COR-L47 (cell line): Measurements from ENCODE around the gene PTBP1.

Source experiments
- DNase-seq: peaks from one replicate; lab custom pipeline; 2025; lab: John Stamatoyannopoulos, UW

PTBP1 gene

DNA sequence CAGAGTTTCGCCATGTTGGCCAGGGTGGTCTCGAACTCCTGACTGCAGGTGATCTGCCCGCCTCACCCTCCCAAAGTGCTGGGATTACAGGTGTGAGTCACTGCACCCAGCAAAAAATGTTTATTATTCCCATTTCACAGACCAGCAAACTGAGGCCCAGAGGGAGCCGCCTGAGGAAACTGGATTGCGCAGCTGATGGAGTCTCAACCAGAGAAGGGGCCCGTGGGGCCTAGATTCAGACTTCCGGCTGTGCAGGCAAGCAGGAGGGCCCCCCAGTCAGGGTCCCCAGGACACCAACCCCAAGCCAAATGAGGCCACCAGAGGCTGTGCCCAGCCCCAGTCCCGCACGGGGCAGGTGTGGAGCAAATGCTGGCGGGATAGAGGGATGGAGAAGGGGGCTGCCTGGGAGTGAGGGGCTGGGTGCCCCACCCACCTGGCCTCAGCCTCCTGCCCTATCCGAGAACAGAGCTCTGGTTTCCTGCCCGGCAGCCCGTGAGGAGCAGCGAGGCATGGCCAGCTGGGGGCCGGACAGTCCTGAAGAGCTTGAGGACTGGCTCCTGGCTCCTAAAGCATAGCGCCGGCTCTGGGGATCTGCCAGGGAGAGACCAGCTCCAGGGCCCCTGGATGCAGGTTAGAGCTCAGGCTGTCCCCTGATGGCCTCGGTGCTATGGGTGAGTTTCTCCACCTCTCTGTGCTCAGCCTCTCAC lies 24.4 kb upstream of the PTBP1 start:
- no peak for DNase-seq

DNA sequence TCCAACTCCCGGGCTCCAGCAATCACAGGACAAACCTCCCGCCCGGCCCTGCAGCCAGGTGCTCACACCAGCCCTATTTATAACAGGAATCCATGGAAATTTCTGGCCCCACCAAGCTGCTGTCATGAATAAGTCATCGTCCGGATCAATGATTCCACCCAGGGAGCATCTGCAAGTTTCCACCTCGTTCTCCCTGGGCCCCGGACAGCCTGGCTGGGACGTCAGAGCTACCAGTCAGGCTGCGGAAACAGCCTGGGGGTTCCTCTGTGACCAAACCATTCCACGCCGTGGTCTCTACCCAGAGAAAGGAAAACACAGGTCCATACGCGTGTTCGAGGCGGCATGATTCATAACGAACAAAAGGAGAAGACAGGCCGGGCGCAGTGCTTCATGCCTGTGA lies 20.7 kb upstream of the PTBP1 start:
- no peak for DNase-seq

DNA sequence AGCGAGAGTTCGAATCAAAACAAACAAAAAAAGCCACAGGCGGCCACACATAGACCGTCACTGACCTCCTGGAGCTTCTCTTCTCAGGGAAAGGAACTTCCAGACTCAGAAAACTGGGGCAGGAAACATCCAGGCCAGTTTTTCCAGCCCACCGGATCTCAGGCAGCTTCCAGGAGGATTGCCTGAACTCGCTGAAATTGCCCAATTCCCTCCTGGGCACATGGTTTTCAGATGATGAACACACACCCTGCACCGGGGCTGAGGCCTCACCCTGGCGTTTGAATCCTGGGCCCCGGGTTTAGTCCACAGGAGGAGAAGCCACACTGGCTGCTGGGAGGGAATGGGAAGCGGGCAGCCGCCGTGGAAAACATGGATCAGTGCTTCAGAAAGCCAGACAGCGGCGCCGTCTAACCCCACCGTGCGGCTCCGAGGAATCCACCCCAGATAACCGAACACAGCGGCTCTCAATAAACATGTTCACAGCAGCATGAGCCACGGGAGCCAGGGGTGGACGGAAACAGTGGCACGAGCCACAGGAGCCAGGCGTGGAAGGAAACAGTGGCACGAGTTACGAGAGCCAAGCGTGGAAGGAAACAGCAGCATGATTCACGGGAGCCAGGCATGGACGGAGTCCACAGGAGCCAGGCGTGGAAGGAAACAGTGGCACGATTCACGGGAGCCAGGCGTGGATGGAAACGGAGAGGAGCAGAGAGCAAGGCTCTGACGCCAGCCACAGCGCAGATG lies 18.2 kb upstream of the PTBP1 start:
- DNase-seq: no peak

DNA sequence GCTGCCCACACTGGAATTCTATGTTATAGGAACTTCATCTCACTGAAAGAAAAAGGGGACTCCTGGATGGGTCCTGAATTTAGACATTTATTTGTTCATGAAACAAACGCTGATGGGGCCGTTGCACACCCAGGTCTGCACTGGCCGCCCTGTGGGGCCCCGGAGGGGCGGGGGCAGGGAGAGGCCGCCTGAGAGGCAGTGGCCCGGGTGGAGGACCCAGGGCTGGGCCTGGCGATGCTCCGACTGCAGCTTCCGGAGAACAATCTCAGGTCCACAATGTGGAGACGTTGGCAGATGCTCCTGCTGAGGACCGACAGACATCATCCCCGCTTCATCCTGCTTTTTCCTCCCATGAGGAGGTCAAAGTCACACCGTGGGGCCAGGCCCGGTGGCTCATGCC lies 16.3 kb upstream of the PTBP1 start:
- DNase-seq: no peak

DNA sequence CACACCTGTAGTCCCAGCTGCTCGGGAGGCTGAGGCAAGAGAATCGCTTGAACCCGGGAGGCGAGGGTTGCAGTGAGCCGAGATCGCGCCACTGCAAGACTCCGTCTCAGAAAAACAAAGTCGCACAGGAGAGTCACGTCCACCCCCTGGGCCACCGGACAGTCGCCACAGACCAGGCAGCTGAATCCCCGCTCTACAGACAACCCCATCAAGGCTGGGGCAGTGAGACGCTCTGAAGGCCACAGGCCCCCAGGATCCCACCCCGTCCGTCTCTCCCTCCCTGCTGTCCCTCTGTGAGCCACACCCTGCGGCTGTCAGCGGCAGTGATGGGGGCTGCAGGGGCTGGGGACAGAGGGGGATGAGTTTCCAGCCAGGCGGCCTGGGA lies 15.5 kb upstream of the PTBP1 start:
- no peak for DNase-seq

DNA sequence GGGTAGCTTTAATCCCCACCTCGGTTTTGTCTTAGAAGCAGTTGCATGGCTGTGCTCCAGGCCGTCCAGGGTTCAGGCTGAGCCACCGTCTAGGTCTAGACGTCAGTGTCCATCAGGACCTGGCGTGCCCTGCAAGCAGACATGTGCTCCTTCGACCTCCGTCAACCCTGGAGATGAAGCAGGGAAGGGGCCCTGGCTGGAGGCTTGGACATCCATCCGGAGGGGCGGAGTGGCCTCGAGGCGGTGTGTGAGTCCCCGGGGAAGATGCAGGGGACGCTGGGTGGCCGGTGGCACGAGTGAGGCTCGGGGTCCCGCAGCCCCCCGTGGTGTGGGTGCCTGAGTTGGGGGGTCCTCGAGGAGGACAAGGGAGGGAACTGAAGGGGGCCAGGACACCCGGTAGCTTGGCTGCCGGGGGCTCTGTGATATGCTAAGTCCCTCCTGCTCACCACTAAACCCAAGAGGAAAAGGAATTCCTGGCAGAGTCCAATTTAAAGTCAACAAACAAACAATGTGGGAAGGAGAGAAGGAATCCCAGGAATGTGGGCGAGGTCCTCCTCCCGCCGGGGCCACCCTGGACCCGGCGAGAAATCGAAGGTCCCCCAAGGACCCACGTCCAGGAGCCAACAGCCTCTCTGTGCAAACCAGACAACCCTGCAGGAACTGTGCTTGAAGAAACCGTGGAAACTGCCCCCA lies 14.9 kb upstream of the PTBP1 start:
- DNase-seq: no peak

DNA sequence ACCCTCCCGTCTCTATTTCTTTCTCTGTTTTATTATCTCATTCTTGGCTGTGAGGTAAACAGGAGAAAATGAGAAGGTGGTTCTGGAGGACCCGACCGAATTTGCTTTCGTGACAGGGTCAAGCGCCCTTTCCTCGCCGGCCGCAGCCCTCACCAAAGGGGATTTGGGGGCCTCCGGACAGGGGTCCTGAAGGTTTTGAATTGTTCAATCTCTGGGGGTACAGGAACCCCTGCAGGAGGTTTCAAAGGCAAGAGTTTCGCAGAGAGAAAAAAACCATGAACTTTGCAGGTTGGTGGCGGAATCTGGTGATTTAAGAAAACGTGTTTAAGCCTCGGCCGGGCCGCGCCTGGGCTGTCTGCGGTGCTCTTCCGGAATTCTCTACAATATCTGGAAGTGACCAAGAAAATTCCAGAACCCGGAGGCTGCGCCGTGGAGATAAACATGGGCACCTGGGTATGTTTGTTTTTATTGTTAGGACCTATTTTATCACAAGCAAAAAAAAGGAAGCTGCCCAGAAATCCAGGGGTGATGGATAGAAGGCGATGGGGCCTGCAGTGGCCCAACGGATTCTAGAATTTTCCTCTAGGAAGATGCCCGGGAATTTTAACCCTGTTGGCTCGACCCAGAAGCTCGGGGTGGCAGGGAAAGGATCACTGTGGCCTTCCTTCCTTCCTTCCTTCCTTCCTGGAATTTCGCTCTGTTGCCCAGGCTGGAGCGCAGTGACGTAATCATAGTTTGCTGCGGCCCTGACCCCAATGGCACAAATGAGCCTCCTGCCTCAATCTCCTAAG lies 14.2 kb upstream of the PTBP1 start:
- no peak for DNase-seq

DNA sequence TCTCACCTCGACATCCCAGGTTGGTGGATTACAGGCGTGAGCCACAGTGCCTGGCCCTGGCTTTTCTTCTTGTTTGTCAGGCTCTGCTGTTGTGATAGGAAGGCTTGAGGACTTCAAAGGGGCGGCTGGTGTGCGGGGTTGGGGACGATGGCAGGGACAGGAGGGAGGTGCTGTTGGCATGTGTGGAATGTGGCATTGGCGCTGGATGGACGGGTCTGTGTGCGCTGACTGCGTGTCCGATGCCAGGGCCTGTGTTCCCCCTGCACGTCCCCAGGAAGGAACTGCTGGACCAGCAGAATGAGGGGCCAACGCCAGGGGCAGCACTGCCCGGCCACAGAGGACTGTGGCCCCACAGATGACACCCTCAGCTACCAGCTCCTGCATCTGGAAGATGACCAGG lies 12.7 kb upstream of the PTBP1 start:
- DNase-seq: no peak

DNA sequence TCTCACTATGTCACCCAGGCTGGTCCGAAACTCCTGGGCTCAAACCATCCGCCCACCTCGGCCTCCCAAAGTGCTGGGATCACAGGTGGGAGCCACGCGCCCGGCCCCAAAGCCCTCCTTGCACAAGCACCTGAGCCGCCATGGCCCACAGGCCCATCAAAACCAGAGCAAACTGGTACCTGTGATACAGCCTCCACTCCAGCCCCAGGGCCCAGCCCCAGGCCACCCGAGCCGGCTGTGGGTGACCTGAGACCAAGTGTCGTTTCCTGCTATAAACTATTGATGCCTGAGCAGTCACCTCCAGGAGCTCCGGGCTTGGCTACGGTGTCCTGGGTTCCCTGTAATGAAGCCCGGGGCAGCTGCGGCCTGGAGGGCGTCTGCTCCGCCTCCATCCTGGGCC lies 9.7 kb upstream of the PTBP1 start:
- DNase-seq: no peak

DNA sequence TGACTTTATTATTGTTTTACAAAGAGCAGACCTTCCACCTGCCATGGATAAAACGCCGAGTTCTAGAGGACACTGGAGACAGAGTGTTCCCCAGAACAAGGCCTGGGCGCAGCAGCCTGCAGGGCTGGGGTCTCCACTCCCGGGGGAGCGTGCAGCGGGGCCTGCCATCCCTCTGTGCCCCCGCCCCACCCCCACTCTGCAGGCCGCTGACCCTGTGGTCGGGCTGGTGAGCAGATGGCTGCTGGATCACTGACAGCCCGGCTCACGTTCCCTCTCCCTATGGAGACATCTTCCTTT lies 8.6 kb upstream of the PTBP1 start:
- DNase-seq: no peak

DNA sequence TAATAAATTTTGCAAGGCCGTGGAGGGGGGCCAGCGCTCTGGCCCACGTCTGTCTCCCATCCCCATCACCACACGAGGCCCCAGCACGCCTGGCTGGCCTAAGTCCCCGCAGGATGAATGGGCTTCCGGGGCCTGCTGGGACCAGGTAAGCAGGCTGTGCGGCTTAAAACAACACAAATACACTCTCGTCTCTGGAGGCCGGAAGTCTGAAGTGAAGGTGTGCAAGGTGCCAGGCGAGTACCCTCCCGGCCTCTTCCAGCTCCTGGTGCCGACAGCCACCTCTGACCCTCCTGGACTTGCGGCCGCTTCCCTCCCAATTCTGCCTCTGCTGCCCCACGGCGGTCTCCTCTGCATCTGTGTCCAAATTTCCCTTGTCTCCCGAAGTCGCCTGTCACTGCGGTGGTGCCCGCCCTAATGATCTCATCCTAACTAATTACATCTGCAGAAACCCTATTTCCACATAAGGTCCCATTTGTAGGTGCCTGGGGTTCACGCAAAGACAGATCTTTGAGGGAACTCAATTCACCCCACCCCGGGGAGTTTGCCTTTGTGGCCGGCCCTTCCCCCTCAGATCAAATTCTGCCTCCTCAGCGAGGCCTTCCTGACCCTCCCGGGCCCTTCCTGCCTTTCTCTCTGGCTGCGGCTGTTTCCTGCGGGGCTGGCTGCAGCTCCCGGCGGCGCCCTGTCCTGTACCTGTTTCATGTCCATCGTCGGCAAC lies 8.1 kb upstream of the PTBP1 start:
- DNase-seq: no peak

DNA sequence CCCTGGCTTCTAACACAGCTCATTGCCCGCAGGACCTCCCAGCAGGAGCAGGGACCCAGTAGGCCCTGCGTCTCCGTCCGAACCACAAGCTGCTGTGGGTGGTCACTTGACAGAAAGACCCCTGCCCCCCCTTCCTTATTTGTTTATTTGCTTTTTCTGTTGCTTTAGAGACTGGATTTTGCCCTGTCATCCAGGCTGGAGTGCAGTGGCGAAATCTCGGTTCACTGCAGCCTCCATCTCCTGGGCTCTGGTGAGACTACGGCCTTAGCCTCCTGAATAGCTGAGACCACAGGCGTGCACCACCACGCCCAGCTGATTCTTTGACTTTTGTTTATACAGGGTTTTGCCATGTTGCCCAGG lies 7.6 kb upstream of the PTBP1 start:
- no peak for DNase-seq

DNA sequence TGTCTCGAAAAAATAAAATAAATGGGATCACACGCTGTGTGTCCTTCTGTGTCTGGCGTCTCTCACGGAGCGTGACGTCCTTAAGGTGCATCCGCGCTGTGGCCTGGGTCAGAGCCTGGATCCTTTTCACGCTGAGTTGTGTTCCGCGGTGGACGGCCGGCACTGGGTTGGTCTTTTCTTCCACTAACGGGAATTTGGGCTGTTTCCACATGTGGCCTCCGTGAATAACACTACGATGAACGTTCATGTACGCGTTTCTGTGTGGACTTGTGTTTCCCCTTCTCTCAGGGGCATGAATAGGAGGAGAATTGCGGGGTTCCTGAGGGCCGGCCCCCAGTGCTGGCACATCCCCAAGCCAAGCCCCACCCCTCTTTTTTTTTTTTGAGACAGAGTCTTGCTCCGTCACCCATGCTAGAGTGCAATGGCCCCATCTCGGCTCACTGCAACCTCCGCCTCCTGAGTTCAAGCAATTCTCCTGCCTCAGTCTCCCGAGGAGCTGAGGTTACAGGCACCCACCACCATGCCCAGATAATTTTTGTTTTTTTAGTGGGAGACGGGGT lies 6.2 kb upstream of the PTBP1 start:
- no peak for DNase-seq

DNA sequence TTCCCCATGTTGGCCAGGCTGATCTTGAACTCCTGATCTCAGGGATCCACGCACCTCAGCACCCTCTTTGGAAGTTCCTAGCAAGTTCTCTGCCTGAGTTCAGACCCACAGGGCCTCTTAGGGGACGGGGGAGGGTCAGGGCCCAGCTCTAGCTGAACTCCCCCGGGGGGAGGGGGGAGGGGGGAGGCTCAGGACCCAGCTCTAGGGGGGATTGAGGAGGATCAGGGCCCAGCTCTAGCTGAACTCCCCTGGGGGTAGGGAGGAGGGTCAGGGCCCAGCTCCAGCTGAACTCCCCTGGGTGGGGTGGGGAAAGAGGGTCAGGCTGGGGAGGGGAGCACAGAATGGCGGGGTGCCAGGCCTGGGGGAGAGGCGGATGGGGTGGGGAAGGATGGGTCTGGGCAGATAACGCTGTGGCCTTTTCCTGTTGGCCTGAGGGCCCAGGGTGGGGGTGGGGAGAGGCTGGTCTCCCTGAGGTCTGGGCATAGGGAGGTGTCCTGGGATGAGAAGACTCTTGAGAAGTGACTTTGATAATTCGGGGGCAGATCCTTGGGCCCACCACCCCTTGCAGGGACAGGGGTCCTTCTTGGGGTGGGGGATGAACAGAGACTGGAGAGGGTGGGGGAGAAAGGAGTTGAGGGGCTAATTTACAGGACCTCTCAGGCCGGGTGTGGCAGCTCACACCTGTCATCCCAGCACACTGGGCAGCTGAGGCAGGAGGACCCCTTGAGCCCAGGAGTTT lies 5.5 kb upstream of the PTBP1 start:
- no peak for DNase-seq

DNA sequence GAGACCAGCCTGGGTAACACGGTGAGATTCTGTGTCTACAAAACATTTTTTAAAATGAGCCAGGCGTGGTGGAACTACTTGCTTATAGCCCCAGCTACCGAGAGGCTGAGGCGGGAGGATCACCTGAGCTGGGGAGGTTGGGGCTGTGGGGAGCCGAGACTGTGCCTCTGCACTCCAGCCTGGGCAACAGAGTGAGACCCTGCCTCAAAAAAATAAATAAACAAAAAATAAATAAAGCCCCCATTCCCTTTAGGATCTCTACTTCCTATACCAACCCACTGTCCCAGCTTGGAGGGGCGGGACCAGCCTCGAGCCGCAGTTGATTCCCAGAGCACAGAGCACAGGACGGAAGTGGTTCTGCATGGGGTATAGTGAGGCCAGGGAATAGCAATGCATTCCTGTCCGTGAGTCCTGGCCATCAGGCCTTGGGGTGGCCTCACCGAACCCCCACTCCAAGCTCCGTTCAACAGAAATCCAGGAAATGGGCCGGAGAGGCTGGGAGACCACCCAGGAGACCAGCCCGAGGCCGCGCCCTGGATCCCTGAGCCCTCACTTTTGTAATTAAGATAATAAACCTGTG lies 4.9 kb upstream of the PTBP1 start:
- DNase-seq: no peak

DNA sequence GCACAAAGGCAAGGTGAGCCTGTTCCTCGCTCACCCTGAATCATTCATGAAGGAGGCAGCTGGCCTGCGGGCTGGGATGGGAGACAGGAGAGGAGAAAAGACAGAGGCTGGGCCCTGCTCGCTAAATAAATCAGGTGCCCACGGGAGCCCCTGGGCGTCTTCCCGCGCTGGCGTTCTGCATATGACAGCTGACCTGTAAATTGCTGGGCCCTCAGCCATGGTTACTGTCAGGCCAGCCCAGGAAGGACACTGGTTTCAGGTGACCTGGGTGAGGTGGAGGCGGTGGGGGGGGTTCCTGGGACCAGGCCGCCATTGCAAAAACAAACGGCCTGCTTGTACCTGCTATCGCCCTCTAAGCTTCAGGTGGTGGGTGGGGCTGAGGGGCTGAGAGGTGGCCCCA lies 3.4 kb upstream of the PTBP1 start:
- DNase-seq: no peak

DNA sequence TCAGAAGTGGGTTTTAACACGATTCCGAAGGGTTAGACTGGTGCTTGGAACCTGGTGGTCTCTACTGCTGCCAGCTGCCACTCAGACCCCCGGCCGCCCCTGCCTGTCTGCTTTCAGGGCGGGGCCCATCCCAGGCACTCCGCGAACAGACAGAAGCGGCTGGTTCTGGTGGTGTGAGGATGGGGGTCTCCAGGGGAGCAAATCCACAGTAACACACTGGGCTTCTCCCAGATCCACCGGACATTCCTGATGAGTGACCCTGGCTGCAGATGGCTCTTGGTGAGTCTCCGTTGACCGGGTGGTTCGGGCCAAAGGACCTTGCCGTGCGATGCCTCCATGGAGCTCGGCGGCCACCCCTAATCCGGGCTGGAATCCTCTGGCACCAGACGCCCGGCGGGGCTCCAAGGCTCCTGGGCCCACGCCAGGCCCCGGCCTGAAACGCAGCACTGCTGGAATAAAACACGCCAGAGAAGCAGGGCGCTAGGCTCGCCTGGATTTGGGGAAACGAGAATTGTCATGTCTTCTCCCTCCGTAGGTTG lies 2.1 kb upstream of the PTBP1 start:
- no peak for DNase-seq

DNA sequence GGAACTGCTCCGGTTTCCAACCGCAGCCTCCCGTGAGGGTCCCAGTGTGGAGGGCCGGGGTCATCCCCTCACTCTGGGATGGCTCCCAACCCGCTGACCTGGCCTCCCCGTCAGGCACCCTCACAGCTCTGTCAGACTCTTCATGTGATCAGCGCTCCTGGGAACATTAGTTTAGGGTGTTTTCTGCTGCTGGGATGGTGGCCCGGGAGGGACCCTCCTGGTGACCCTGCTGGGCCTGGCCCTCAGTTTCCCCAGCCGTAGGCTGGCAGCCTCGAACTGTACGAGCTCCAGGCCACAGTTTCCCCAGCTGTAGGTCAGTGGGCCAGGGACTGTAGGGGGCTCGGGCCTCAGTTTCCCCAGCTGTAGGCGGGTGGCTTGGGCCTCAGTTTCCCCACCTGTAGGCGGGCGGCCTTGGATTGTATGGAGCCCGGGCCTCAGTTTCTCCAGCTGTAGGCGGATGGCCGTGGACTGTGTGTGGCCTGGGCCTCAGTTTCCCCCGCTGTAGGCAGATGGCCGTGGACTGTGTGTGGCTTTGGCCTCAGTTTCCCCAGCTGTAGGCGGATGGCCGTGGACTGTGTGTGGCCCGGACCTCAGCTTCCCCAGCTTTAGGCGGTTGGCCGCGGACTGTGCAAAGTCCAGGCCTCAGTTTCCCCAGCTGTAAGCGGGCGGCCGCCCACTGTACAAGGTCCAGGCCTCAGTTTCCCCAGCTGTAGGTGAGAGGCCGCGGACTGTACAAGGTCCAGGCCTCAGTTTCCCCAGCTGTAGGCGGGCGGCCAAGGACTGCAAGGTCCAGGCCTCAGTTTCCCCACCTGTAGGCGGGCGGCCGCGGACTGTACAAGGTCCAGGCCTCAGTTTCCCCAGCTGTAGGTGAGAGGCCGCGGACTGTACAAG lies 1.3 kb upstream of the PTBP1 start:
- DNase-seq: no peak
